ENCODE measurements around the gene SCRT2. TPM values are rescaled to one million over a fixed set of nuclear protein-coding genes. Genes with fewer than 3 reads are reported as not detected.
A peak's percentile ranks its signal among the peaks of the same experiment; 100 is the strongest.

The SCRT2 gene
- total and polyA plus RNA-seq, 9 of the 15 experiments (the other 6 are each of a cell fraction or from before 2014, with no cell fraction given) = 0.04 to 0.75 (median 0.13) TPM; not detected in 2

GRCh38 chr20:703426-703825 is 27.8 kb upstream of the SCRT2 start:
- ChIA-PET POLR2A (interaction anchor here (1.2 kb wide), 1 partner anchor 16 kb away, joined by 3 read pairs; no protein-coding TSS in a partner anchor), CTCF (ENCODE audit: low intra/inter-chr PET ratio) (no interaction called here)
- Histone ChIP-seq H3K9me1 (ENCODE audit: control insufficient read depth, insufficient read depth, low read length) (no peaks in the 10 kb centered on the region), H3K27me3 (ENCODE audit: control insufficient read depth in 2 of 2, insufficient read depth in 2 of 2, low read length in 2 of 2) (no peaks in the 10 kb centered on the region), H3K4me2 (ENCODE audit: insufficient read depth, low read length) (no peak overlapping the region; the same call in 1 of the 2 replicates), H3K4me3 (no peak overlapping the region), H3K9ac (ENCODE audit: insufficient read depth in 1 of 2, low read depth in 2 of 2, low read length in 2 of 2) (peak overlapping the region in 1 of 2 experiments; percentile 52; a peak in 1 of 4 replicates), H3K79me2 (ENCODE audit: control insufficient read depth, insufficient read depth, low read length) (no peaks in the 10 kb centered on the region), H3K4me1 (replicated peaks in 1 of 2; ENCODE audit: control insufficient read depth in 2 of 2, insufficient read depth in 2 of 2, low read length in 2 of 2) (peaks cover 11 to 27% of the 10 kb centered on the region in 2 experiments; a peak in 4 of 5 replicates), H3K9me3 (replicated peaks; ENCODE audit: control insufficient read depth, insufficient read depth, low read depth, low read length) (peaks cover 2% of the 10 kb centered on the region; the same call in 1 of the 2 replicates), H2AFZ (ENCODE audit: low read depth, low read length) (peak overlapping the region; percentile 53; the same call in 1 of the 2 replicates), H3K27ac (ENCODE audit: extremely low read depth, low read depth, low read length) (no peak overlapping the region; the same call in 2 of the 3 replicates), H3K36me3 (ENCODE audit: control insufficient read depth, insufficient read depth, low read length) (no peaks in the 10 kb centered on the region), H4K20me1 (replicated peaks; ENCODE audit: control insufficient read depth, insufficient read depth, low read length) (no peaks in the 10 kb centered on the region)
- FAIRE-seq (no peak), ATAC-seq (no peak), DNase-seq (ENCODE audit: extremely low read depth in 1 of 4, low spot score in 3 of 4) (no peak)
- 67% methylated on average over 8 of the region's 8 CpGs for WGBS (ENCODE audit: insufficient coverage, low coverage, missing lambda C conversion rate)
- BruUV-seq (replicated peaks) = no TSS peak
- TF ChIP-seq TAF7 (tag; IDR thresholded peaks at IDR 0.05) = no peak
- no peak for TF ChIP-seq PRMT5 (CRISPR knock-in tag; IDR thresholded peaks at IDR 0.05)
- TF ChIP-seq MAZ (CRISPR knock-in tag; conservative IDR thresholded peaks at IDR 0.05 in 1 of 2, IDR thresholded peaks at IDR 0.05 in 1 of 2) = no peak
- TF ChIP-seq TAF9B (IDR thresholded peaks at IDR 0.05; ENCODE audit: partially characterized antibody) = no peak
- TF ChIP-seq MEF2D (tag; conservative IDR thresholded peaks at IDR 0.05; ENCODE audit: low read depth) = no peak
- in situ Hi-C loops (cut with MboI) = no loop called here
- intact Hi-C loops (cut with micrococcal nuclease) = no loop called here

DNA sequence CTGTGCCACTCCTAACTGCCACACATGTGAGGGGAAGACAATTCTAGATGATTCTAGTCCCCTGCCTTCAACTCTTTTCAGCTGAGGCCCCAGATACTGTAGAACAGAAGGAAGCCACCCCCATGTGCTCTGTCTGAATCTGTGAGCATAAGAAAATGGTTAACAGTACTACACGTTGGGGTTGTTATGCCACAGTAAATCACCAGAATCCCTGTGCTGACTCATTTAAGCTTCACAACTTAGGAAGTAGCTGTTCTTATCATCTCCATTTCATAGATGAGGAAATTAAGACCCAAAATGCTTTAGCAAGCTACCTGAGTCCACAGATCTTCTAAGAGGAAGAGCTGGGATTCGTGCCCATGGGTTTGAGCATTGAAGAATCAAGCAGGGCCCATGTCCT is 27.4 kb upstream of the SCRT2 start:
- peaks cover 2% of the 10 kb centered on the region; the same call in 1 of the 2 replicates for H3K9me3 ChIP-seq (replicated peaks; ENCODE audit: control insufficient read depth, insufficient read depth, low read depth, low read length)
- ATAC-seq = peak; percentile 69
- no peaks in the 10 kb centered on the region for H3K27me3 ChIP-seq (ENCODE audit: control insufficient read depth in 2 of 2, insufficient read depth in 2 of 2, low read length in 2 of 2)
- POLR2A ChIA-PET = interaction anchor here (1.2 kb wide), 1 partner anchor 17 kb away, joined by 3 read pairs; no protein-coding TSS in a partner anchor
- no peaks in the 10 kb centered on the region for H4K20me1 ChIP-seq (replicated peaks; ENCODE audit: control insufficient read depth, insufficient read depth, low read length)
- H3K9ac ChIP-seq (ENCODE audit: insufficient read depth in 1 of 2, low read depth in 2 of 2, low read length in 2 of 2) = peak overlapping the region in 1 of 2 experiments; percentile 52; a peak in 1 of 4 replicates
- no peaks in the 10 kb centered on the region for H3K79me2 ChIP-seq (ENCODE audit: control insufficient read depth, insufficient read depth, low read length)
- no TSS peak for BruUV-seq (replicated peaks)
- CTCF ChIA-PET (ENCODE audit: low intra/inter-chr PET ratio) = no interaction called here
- no peaks in the 10 kb centered on the region for H3K36me3 ChIP-seq (ENCODE audit: control insufficient read depth, insufficient read depth, low read length)
- H3K27ac ChIP-seq (ENCODE audit: extremely low read depth, low read depth, low read length) = peak overlapping the region; percentile 59; the same call in 2 of the 3 replicates
- DNase-seq (ENCODE audit: extremely low read depth in 1 of 4, low spot score in 3 of 4) = peak in 2 of 4 experiments; percentile 21 to 26
- intact Hi-C loops (cut with micrococcal nuclease) (no loop called here), in situ Hi-C loops (cut with MboI) (no loop called here)
- H2AFZ ChIP-seq (ENCODE audit: low read depth, low read length) = peak overlapping the region; percentile 53
- no peak overlapping the region for H3K4me3 ChIP-seq
- WGBS (ENCODE audit: insufficient coverage, low coverage, missing lambda C conversion rate) = 6% methylated on average over 2 of the region's 2 CpGs
- H3K4me1 ChIP-seq (replicated peaks in 1 of 2; ENCODE audit: control insufficient read depth in 2 of 2, insufficient read depth in 2 of 2, low read length in 2 of 2) = peaks cover 11 to 29% of the 10 kb centered on the region in 2 experiments; a peak in 4 of 5 replicates
- no peaks in the 10 kb centered on the region for H3K9me1 ChIP-seq (ENCODE audit: control insufficient read depth, insufficient read depth, low read length)
- no peak overlapping the region; the same call in 1 of the 2 replicates for H3K4me2 ChIP-seq (ENCODE audit: insufficient read depth, low read length)
- no peak for FAIRE-seq
- no peak for TF ChIP-seq TEAD1 (CRISPR knock-in tag; IDR thresholded peaks at IDR 0.05)
- TF ChIP-seq JUN (IDR thresholded peaks at IDR 0.05; ENCODE audit: borderline replicate concordance, low read depth, low read length) = no peak
- TF ChIP-seq JUN (CRISPR knock-in tag; IDR thresholded peaks at IDR 0.05; ENCODE audit: borderline replicate concordance) = no peak
- TF ChIP-seq MCM2 (IDR thresholded peaks at IDR 0.05; ENCODE audit: low read depth) = no peak
- no peak for TF ChIP-seq HDAC2 (IDR thresholded peaks at IDR 0.05)
- TF ChIP-seq ZNF316 (IDR thresholded peaks at IDR 0.05) = peak; percentile 24; the same call in 1 of the 2 replicates
- TF ChIP-seq, protein P1, sequence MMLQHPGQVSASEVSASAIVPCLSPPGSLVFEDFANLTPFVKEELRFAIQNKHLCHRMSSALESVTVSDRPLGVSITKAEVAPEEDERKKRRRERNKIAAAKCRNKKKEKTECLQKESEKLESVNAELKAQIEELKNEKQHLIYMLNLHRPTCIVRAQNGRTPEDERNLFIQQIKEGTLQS (IDR thresholded peaks at IDR 0.05) = peak; percentile 42; the same call in 1 of the 2 replicates
- TF ChIP-seq, protein P1 (CRISPR knock-in tag; conservative IDR thresholded peaks at IDR 0.05) = no peak
- no peak for TF ChIP-seq ZNF644 (tag; IDR thresholded peaks at IDR 0.05; ENCODE audit: low read depth)
- TF ChIP-seq RHOXF2B (CRISPR knock-in tag; conservative IDR thresholded peaks at IDR 0.05) = no peak
- TF ChIP-seq ATF4 (CRISPR knock-in tag; IDR thresholded peaks at IDR 0.05) = no peak

All from K562 (cell line).